HG03025 (cell line): Measurements from ENCODE around the gene ADGRF5.
"Not testable (repeated sequence)": the region's sequence is repeated elsewhere in the genome, so short reads cannot be mapped to it uniquely, and the experiment has no call there.

Source experiments
- ATAC-seq: cut with Tn5 transposase; IDR thresholded peaks from one replicate; pipeline ENCODE4 v1.9.1; 2021; ENCODE audit warnings: mild to moderate bottlenecking, moderate library complexity; ENCODE audit not compliant: unreplicated experiment, low FRiP score

ADGRF5 gene

GRCh38 chr6:46834257-46834916, 87.4 kb downstream of the ADGRF5 start:
- not testable (repeated sequence) for ATAC-seq

- ATAC-seq: no peak
Observed at GRCh38 chr6:46832816-46833215, 88.9 kb downstream of the ADGRF5 start.

GRCh38 chr6:46828939-46829338, 92.8 kb downstream of the ADGRF5 start:
- no peak for ATAC-seq

- ATAC-seq: no peak
Observed at GRCh38 chr6:46821458-46821881, 100.3 kb downstream of the ADGRF5 start.

GRCh38 chr6:46819561-46819960, 102.2 kb downstream of the ADGRF5 start:
- no peak for ATAC-seq

- ATAC-seq: no peak
Observed at GRCh38 chr6:46816626-46817025, 105.1 kb downstream of the ADGRF5 start.

- no peak for ATAC-seq
Observed at GRCh38 chr6:46815130-46815529, 106.6 kb downstream of the ADGRF5 start.

- ATAC-seq: no peak
Observed at GRCh38 chr6:46808806-46809205, 112.9 kb downstream of the ADGRF5 start.
